HG03378 (cell line): Measurements from ENCODE around the gene FAM180A.

Experiments
- ATAC-seq: cut with Tn5 transposase; IDR thresholded peaks from one replicate; pipeline ENCODE4 v1.9.1; 2021; ENCODE audit warnings: mild to moderate bottlenecking, moderate library complexity; ENCODE audit not compliant: unreplicated experiment

The FAM180A gene

DNA sequence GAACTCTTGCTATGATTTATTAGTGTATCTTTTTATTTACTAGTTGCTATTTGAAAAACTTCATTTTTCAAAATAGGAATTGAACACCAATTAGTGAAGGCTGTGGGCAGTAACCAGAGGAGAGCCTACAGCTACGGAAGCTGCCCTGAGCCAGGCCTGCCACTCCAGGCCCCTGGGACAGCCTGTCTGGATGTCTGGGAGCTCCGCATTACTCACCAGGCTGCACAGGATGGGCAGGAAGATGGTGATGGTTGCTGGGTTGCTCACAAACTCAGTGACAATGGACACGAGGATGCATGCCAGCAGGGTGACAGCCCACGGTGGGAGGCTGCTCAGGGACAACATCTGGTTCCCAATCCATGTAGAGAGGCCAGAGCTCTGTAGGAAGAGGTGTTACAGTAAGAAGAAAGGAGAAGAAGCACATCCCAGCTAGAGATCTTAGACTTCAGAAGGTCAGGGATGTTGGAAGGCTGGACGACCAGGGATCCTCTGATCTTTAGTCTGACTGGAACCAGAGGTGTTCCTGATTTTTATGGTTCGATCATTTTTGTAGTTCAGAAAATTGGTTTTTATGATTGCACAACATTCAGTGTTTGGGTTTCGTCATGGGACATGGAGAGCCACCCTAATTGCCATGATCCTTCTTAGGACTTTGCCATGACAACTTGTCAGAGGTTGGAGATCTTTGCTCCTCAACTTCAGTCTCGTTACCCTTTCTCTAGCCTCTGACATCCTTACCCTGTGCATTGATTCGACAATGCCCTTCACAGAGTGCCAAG lies 63.1 kb downstream of the FAM180A start:
- no peak for ATAC-seq

DNA sequence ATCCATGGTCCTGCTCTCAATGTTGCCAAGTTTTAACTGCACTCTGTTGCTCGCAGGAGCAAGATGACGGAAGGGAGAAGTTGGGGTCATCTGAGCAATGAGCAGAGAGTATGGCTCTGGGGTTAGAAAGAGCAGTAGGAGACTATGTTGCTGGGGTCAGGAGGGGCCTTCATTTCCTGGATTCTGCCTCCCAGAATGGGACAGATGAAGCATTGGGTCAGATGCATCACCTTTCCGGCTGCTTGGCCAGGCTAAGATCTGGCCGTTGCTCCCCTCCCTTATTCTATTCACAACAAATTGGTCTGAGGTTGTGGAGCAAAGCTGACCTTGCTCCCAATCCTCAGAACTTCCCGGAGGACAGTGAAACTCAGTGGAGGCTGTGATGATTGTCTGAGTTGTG lies 63.9 kb downstream of the FAM180A start:
- ATAC-seq, result no peak

DNA sequence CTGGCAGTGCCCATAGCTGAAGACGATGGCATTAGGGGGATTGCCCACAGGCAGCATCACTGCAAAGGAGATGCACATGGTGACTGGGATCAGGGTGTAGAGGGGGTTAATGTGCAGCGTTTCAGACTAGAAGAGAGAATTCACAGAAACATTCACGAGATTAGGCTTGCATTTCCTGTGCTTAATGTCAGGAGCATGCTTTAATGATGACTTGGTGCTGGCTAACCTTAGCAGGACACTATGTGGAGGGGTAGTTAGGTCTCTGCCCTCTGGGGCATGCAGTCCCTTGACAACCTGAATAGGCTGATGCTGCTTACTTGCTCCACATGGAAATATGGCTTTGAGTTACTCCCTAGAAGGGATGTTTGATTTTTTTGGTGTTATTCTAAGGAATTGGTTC lies 64.5 kb downstream of the FAM180A start:
- ATAC-seq, result no peak

DNA sequence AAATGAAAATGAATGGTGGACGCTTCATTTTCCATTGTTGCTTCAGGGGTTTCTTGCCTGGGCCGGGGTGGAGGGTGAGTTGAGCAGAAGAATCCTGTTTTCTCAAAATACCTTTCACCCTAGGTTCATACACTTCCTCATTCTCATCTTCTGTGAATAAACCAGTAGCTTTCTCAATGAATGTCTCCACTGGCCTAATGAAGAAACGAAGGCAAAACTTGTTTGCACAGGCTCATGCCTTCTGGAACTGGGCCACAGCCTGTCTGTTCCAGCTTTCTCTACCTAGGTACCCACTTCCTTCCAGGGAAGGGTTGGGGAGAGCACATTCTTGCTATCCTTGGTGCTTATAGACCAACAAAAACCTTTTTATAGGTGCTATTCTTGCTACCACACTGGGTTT lies 65.0 kb downstream of the FAM180A start:
- ATAC-seq, result no peak

DNA sequence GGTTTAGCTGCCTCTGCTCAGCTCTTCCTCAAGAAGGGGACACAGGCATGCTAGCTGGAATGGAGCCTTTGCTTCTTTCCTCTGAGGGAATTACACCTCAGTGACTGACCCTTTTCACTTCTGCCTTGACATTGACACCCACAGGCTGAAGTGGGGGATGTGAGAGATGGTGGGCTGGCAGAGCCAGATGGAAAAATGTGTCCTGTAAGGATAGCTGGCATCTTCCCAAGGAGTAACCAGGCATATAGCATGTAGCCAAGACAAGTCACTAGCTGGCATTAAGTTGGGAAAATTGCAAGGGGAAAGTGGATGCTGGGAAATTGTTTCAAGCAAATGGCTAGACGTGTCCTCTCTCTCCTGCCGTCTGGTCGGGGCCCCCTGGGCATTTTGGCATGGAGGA lies 66.4 kb downstream of the FAM180A start:
- ATAC-seq, result no peak

DNA sequence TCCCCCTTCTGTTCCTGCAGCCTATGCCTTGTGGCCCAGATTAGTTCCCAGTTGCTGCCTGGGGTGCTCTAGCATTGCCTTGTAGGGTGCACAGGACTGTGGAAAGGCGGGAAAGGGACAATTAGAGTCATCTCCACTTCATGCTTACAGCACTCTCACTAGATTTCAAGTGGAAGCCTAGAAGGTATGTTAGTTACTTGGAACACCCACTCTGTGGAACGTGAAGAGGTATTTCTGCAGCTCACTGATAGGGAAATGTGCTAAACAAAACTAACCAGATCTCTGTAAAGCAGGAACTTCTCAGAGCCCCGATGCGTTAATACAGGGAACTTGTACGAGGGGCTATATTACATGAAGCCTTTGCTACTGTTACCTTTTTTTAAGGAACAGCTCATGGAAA lies 66.9 kb downstream of the FAM180A start:
- no peak for ATAC-seq
